Stimulated activated CD4-positive, alpha-beta T cell treated with anti-CD3 and anti-CD28 coated beads, Interleukin-4, amount 100 ng/mL, for 48 hours (primary cell): Measurements from ENCODE around the gene SLC6A12.
"Not testable (repeated sequence)": the region's sequence is repeated elsewhere in the genome, so short reads cannot be mapped to it uniquely, and the experiment has no call there.

Experiments
- DNase-seq, 2 donors: peaks; one replicate each; pipeline ENCODE4 v3.0.0-alpha.2; 2020; ENCODE audit warnings: low read depth in 2 of 2

SLC6A12 gene

DNA sequence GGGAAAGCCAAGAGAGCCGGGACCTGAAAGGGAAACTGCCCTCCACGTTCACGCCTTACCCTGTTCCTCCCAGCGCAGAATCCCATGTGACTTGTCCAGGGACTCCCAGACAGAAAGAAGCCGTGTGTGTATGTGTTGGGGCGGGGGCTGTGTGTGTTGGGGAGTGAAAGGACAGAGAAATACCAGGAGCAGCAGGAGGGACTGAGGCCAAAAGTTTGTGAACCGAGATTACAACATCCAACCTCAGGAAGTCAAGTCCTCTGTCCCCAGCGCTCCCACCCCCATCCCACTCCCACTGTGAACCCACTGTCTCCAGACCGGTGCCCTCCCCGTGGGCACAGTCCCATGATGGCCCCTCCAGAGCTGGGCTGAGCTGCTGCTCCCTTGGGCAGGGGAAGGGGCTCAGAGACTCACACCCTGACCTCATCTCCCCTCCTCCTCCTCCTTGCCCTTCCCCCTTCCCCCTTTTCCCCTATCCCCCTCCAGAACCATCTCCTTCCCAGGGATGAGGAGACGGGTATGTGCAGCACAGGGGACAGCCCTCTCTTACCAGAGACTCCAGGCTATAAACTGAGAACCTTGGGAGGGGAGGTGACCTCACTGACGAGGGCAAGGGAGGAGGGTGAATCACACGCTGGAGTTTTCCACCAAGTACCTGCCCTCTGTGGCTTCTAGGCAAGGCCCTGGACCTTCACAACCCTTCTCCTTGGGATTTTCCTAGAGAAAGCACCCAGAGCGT is at the start of gene SLC6A12:
SLC6A12 (minus strand) TSS at position 155 of the 739 bp plus-strand sequence. CDS start 4,171 bp downstream, outside the sequence.
- DNase-seq, result no peak

DNA sequence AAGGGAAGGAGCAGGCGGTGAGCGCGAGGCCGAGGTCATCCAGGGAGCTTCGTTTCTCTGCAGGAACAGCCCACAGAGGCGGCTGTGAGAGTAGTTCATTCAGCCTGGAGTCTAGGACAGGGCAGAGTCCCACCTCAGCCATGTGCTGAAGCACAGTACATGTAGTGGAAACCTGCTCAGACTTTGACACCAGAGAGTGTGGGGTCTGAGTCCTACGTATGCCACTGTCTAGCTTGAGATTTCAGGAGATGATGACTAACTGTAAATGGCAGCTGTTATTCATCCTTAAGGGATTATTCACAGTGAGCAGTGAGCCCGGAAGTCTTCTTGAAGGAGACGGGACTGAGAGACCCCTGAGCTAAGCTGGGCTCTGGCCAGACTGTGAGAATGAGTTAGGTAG is 49.6 kb upstream of the SLC6A12 start:
- DNase-seq, result no peak

DNA sequence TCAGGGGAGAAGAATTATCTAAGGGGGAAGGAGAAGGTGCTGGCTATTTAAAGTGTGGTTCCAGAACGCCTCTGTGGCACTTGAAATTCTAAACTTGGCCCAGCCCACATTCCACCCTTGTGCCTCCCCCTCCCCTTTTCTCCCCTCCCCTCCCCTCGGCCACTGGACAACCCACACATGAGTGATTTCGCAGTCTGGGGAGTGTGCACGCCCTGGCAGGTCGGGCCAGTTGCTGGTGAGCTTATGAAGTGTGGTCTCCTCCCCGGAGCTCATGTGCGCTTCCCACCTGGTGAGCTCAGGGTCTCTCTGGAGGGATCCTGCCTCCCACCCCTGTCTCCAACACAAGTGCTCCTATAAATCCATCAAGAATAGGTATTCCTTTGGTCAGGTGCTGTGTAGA is 48.9 kb upstream of the SLC6A12 start, which contains the start of gene SLC6A13:
SLC6A13 (minus strand) TSS at position 20 of the 400 bp plus-strand sequence. CDS start 2,784 bp downstream, outside the sequence.
- no peak for DNase-seq

DNA sequence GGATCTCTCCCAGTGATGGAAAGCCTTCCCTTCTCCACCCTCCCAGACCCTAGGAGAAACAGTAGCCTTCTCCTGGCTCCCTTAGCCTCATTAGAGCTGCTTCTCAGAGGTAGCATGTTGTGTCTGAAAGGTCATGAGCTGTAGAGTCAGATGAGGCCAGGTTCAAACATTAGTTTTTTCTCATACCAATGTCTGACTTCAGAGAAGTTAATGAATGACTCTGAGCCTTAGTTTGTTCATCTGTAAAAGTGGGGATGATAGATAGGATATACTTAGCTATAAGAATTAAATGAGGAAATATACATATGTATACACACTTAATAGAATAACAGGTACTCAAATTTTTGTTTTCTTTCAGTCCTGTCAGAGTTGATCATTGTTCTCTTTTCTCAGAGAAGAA is 48.2 kb upstream of the SLC6A12 start:
- DNase-seq, result no peak

DNA sequence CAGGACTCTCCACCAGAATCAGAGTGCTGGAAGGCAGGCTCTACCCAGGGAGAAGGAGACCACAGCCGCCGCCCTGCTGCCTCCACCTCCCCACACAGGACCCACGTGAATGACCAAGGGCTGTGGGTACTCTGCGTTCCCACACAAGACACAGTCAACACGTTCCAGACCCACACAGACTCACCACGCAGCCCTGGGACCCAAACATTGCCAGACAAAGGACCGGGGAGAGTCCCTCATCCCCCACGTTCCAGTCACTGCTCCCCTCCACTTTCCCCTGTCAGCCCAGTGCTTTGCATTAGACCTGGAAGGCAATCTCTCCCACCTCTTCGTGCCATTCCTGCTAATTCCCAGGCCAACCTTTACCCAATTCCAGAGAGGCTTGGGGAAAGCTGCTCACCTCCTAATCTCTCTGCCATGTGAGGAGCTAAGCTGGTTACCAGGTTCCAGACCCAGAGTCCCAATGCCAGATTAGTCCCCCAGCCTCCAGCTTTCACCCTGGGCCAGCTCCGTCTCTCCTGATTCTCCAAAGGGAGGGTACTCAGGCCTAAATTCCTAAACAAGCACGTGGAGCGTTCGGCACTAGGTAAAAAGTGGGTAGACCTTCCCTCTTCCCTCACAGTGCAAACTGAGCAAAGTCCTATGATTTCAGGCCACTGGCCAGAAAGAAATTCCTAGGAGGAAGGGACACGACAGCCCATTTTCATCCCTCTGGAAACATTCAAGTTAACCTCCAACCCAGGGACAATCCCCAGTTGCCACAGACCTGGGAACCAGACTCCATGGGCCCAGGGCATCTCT is 43.8 kb upstream of the SLC6A12 start:
- DNase-seq, result no peak

DNA sequence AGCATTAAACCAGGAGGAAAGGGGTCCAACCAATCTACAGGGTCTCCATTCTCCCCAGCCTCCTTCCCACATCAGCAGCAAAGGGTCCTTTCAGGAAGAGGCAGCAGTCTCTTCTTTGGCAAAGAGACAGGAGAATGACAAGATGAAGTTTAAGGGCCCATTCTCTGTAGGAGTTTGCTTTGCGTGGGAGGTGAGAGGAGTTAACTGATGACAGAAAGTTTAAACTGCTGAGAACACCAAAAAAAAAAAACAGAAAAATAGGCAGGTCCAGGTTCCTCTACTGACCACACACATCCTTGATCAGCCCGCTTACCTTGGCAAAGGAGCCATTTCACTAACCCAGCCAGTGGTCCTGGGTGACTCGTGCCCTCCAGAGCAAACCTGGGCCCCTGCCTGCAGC is 43.0 kb upstream of the SLC6A12 start:
- DNase-seq, result no peak

DNA sequence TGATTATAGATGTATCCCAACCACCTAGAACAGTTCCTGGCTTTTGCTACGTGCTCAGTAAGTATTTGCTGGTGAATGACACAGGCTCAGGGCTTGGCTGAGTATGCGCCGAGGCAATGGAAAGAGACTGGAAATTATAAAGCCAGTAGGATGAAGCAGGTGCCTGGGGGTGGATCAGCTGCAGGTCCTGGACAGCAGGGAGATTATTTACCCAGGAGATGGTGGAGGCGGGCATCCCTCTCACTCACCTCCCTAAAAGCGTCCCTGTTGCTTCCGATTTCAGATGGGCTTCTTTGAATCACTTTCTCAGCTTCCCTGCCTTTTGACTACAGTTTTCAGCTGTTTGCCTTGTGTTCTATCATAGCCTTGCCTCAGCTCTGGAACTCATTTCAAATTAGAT is 42.3 kb upstream of the SLC6A12 start:
- DNase-seq, result no peak

DNA sequence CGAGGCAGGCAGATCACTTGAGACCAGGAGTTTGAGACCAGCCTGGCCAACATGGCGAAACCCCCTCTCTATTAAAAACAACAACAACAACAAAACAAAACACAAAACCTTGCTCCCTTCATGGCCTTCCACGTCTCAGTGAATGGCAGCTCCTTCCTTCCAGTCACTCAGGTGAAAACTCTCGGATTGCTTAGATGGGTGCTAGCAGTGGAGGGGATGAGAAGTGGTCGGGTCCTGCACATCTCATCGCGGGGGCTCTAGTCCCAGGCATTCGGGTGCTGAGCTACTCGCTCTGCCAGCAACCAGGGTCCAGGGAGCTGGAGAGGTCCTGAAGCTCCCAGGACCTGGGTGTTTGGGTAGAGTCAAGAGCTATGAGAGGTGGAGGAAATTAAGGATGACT is 41.0 kb upstream of the SLC6A12 start:
- no peak for DNase-seq

DNA sequence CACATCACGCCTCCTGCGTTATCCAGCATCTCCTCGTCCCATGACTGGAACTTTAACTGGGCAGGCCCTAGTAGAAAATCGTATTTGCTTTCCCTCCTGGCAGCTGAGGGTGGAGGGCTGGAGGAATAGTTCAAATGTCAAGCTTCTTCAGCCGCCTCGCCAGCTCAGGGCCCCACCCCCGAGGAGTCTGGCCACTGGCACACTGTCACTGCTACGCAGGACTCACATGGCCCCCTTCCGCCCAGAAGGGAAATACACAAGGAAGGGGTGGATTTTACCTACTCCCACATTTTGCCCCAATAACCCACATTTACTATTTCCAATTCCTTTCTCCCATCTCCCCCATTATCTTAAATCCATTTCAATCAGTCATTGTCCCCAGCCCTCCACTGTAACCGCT is 40.1 kb upstream of the SLC6A12 start:
- no peak for DNase-seq

DNA sequence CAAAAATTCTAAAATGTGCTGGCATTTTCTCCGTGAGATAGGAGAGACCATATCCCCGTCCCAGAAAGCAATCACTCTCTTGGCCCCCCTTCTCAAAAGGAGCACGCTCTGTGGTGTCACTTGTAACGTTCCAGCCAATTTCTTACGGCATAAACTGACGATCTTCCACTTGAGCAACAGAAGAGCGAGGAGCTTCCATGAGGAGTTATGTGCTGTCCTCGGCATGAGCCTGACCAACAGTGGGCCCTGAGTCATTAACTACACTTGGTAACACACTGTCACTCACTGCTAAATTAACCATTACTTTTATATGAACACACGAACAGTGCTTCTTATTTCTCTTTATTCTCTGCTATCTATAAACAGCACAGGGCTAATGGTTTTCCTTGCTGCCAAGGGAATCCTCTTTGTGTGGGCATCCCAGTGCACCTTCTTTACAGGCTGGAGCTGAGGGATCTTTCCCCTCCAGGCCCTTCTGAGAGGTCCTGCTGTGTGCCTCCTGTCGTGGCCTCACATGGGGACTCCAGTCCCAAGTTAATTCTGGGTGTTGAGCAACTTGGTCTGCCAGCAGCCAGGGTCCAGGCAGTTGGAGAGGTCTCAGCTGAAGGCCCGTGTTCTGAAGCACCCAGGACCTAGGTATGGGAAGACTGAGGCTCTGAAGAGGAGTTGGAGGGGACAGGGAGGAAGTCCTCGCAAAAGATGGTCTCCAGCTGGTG is 39.3 kb upstream of the SLC6A12 start:
- DNase-seq, result no peak

DNA sequence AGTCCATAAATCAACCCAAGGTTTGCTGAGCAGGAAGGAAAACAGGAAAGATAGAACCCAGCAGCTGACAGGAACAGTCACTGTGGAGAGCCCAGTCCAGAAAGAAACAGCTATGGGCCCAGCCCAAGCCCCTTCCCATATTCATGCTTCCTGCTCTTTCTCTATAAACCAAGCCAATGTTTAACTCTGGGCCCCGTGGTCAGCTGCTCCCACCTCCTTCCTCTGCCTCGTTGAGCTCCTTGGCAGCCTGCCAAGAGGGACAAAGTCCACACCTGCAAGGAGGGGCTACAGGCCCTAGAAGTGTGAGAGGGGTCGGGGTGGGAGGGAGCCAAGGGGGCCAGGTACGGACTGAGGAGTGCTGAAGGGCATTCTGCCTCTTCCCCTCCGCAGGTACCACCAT is 38.7 kb upstream of the SLC6A12 start:
- DNase-seq, result no peak

DNA sequence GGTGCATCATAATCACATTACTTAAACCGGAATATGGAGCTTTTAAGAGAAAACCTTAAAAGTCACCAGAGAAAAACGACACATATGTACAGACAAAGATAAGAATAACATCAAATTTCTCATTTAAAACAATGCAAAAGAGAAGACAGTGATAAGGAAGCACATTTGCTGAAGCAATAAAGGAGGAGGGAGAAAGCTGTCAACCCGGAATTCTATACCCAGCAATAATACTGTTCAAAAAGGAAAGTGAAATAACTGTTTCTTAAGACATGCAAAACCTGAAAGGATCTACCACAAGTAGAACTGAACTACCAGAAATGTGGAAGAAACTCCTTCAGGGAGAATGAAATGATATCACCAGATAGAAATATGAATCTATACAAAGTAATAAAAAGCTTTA is 33.3 kb upstream of the SLC6A12 start:
- DNase-seq, result no peak

DNA sequence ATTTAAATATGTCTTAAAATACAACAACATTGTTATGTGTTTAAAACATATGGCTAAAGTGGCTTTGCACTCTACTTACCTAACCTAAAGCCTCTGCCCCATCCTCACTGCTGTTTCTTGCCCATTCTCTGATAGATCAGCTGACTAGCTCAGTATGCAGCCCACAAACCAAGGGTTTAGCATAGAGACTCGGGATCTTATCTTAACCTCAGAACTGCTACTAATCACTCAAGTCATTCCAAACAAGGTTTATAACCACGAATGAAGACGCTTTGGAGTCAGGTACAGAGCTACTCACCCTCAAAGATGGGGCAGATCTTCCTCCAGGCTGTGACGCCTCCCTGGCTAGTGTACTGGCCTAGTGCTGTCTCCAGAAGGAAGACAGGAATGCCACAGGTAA is 29.4 kb upstream of the SLC6A12 start:
- no peak for DNase-seq

DNA sequence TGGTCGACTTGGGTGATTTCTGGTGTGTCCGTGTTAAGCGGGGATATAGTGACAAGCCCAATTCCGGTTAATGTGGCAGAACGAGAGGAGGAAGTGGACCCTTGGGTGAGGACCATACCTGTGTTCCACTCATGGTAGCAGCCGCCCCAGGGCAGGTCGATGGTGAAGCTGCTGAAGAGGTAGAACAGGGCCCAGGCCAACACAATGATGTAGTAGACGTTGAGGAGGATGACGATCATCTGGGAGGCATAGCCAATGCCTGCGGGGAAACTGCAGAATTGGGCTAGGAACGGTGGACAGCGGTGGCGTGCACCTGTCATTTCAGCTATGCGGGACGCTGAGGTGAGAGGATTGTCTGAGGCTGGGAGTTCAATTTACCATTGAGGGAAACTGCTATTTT is 28.5 kb upstream of the SLC6A12 start:
- no peak for DNase-seq

DNA sequence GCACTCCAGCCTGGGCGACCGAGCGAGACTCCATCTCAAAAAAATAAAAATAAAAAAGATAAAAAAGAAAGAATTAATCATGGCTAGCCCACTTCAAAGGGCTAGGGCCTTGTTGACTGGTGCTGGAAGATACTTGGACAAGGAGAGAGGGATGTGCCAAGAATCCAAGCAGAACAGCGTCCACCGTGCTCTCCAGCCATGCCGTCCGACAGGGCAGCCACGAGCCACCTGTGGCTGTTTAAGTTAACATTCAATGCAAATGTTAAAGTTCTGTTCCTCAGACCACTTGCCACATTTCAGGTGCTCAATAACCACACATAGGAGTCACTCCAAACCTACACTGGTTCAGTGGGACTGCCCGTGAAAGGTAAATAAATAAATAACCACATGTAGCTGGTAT is 27.3 kb upstream of the SLC6A12 start:
- DNase-seq, result no peak

DNA sequence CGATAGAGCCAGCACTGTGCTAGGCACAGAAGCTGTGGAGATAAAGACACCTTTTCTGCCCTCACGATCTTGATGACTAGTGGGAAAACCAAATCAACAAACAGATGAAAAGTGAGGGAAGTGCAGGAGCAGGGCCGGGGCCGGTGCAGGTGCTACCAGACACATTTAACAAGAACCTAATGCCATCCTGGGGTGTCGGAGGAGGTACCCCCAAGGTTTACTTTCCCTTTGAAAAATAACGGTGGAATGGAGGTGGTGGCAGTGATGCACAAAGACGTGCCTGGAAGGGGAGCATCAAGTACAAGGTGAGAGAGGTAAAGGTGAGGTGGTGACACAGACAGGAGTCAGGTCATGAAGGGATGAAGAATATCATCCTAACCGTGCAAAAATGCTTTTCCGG is 26.6 kb upstream of the SLC6A12 start:
- no peak for DNase-seq

DNA sequence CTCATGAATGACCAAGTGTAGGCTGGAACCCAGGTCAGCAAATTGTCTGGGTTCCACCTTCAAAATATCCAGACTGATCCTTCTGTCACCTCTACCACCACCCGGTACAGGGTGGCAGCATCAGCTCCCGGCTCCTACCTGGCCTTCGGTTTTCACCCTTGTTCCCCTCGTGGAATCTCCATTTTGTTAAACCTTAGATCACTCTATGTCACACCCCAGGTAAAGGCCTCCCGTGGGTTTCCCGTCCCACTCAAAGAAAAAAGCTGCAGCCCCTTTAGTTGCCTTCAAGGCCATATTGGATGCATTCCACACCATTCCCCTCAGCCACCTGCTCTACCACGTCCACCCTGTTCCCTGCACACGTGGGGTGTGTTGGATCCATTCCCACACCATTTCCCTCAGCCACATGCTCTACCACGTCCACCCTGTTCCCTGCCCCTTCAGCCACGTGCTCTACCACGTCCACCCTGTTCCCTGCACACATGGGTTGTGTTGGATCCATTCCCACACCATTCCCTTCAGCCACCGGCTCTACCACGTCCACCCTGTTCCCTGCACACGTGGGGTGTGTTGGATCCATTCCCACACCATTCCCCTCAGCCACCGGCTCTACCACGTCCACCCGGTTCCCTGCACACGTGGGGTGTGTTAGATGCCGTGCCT is 24.9 kb upstream of the SLC6A12 start:
- DNase-seq, result no peak

DNA sequence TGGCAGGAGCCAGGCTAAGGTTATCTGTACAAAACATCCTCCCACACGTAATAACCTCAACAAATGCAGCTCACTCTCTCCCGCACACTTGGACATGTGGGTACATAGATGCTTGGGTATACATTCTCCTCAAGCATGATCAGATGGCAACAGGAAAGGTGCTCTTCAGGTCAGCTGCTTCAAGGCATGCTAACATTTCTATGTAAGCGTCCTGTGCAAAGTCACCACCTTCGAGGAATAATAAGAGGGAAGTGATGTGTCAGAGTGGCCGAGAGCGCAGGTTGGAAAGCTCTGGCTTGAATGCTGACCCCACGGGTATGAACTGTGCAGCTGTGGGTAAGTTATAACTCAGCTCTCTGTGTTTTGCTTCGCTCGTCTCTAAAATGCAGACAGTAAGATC is 24.2 kb upstream of the SLC6A12 start:
- no peak for DNase-seq

DNA sequence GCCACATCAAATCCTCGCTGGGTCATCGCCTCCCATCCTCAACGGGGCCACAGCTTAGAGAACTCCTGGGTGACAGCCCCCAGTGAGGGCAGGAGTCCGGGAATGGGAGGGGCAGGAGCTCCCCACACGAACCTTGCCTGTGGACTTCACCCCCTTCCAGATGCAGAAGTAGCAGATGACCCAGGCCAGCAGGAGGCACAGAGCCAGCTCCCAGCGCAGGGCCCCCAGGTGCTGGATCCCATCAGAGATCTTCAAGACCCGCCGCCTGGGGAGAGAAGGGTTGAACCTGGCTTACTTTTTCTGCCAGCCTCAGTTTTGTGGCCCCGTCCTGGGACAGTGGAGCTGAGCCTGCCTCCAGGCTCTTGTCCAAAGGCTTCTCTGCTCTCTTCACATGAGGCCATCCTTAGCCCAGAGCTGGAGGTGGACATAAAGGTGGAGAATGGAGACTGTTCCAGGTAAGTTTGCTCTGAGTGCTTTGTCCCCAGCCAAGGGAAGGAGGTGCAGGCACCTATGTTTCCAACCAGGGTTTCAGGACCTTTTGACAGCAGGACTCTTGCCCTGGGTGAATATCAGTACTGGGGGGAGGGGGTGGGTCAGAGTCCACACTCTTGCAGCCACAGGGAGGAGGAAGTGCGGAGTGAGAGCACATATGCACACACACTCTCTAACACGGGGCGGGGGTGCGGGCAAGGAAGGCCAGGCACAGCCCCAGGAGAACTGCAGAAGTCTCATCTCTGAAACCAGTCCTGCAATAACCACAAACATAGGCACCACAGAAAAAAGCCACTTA is 23.3 kb upstream of the SLC6A12 start:
- DNase-seq, result no peak

DNA sequence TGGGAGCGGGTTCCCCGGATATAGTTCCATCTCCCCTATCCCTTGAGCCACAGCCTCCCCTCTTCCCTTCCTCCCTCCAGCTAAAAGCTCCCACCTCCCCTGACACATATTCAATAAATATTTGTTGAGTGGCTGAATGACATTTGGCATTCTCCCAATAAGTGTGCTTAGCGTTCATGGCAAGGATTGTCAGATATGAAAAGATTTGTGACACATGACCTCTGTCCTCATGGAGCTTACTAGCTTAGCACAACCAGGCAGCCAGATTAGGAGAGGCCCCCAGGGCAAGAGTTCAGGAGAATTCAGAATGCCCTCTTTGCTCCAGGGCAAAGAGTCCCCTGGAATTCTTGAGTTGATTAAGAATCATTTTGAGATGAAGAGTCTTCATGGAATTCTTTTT is 22.5 kb upstream of the SLC6A12 start:
- no peak for DNase-seq

DNA sequence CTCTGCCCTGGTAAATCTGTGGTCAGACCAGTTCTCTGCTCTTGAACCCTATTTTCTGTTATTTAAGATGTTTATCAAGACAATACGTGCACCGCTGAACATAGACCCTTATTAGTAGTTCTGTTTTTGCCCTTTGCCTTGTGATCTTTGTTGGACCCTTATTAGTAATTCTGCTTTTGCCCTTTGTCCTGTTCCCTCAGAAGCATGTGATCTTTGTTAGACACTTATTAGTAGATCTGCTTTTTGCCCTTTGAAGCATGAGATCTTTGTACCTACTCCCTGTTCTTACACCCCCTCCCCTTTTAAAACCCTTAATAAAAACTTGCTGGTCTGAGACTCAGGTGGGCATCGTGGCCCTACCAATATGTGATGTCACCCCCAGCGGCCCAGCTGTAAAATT is 22.0 kb upstream of the SLC6A12 start:
- DNase-seq, result not testable (repeated sequence)
